GM12873 (cell line): ENCODE measurements around the gene TRIP13.

ENCODE experiments used
- TF ChIP-seq, protein P1 (sequence below): IDR thresholded peaks from 2 replicates; pipeline ENCODE4 v1.5.1; 2012; ENCODE audit warnings: low read depth, mild to moderate bottlenecking, moderate library complexity, low read length, control low read depth; ENCODE audit not compliant: insufficient read depth; ENCODE audit errors: missing control alignments

The TRIP13 gene

DNA sequence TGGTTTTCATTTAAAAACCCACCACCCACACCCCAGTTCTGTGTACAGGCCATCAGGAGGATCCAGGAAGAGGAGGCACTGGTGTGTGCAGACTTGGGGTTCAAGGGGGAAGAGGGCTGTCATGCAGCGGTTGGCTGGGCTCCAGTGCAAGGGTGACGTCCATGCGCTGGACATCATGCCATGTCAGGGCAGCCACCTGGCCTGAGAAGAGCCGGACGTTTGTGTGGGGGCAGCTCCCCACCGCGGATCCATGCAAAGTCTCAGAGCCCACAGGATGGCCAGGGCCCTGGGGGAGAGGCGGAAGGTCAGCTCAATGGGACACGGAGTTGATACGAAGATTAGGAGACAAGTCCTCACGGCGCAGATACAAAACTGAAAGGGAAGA is 11.1 kb upstream of the TRIP13 start:
- TF ChIP-seq, protein P1, sequence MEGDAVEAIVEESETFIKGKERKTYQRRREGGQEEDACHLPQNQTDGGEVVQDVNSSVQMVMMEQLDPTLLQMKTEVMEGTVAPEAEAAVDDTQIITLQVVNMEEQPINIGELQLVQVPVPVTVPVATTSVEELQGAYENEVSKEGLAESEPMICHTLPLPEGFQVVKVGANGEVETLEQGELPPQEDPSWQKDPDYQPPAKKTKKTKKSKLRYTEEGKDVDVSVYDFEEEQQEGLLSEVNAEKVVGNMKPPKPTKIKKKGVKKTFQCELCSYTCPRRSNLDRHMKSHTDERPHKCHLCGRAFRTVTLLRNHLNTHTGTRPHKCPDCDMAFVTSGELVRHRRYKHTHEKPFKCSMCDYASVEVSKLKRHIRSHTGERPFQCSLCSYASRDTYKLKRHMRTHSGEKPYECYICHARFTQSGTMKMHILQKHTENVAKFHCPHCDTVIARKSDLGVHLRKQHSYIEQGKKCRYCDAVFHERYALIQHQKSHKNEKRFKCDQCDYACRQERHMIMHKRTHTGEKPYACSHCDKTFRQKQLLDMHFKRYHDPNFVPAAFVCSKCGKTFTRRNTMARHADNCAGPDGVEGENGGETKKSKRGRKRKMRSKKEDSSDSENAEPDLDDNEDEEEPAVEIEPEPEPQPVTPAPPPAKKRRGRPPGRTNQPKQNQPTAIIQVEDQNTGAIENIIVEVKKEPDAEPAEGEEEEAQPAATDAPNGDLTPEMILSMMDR, result no peak

DNA sequence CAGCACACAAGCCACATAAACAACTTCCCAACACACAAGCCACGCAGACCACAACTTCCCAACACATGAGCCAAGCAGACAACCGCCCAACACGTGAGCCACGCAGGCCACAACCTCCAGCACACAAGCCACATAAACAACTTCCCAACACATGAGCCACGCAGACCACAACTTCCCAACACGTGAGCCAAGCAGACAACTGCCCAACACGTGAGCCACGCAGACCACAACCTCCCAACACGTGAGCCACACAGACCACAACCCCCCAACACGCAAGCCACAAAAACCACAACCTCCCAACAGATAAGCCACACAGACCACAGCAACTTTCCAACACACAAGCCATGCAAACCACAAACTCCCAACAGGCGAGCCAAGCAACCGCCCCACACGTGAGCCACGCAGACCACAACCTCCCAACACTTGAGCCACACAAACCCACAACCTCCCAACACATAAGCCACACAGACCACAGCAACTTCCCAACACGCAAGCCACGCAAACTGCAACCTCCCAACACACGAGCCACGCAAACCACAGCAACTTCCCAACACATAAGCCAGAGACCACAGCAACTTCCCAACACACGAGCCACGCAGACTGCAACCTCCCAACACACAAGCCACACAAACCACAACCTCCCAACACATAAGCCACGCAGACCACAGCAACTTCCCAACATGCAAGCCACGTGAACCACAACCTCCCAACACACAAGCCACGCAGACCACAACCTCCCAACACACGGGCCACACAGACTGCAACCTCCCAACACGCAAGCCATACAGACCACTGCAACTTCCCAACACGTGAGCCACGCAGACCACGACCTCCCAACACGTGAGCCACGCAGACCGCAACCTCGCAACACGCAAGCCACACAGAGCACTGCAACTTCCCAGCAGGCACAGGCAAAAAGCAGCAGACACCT is 10.2 kb upstream of the TRIP13 start:
- TF ChIP-seq, protein P1, result no peak

- TF ChIP-seq, protein P1, result no peak
These were observed 9.1 kb upstream of the TRIP13 start for GRCh38 chr5:883475-884181.

DNA sequence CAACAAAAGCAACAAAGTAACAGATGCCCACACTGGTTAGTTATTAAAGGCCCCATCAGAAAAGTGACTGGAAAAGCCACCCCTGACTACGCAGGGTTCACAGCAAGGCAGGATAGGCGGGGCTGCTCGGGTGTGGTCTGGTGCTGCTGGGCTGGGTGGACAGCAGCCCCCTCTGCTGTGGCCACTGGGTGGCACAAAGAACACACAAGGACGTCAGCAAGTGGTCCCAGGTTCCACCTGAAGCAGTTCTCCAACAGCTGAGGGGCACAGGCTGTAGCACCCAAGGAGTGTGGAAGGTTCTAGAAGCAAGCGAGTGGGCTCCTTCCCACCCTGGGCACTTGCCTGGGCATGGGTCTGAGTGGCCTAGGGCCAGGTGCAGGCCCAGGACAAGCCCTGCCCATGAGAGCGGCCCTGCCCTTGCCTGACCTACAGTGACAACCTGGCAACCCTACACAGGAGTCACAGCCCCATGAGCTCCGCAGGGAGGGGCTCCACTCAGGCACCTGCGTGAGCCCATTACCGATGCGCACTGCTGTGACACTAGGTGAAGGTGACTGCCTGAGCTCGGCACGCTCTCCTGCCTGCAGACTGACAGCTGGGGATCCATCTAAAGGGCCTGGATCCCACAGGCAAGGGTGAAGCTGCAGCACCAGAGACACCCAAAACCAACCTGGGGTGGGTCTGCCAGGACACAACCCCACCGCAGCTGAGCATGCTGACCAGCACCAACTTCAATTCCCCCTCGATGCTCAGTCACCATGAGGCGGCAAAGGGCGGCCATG is 8.1 kb upstream of the TRIP13 start:
- TF ChIP-seq, protein P1, result no peak

DNA sequence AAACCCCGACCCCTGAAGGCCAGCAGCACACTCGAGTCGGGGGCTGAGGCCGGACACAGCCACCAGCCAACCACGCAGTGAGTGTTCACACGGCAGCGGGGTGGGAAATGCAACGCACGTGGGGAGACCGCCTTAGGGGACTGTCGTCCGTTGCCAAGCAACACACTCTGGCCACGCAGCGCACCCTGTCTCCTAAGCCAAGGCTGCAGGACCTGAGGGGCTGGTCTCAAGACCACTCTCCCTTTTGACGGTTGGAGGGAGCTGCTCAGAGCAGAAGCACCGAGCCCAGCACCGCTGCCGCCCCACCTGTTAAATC is 7.6 kb upstream of the TRIP13 start:
- TF ChIP-seq, protein P1, result no peak

GRCh38 chr5:885529-885928 is 7.2 kb upstream of the TRIP13 start:
- TF ChIP-seq, protein P1, result no peak

- TF ChIP-seq, protein P1, result no peak
These were observed 6.6 kb upstream of the TRIP13 start for GRCh38 chr5:886036-886435.
